HK-2 (cell line): ENCODE measurements around the gene GPAT2.
"Not testable (repeated sequence)": the region's sequence is repeated elsewhere in the genome, so short reads cannot be mapped to it uniquely, and the experiment has no call there.

Experiments
- DNase-seq: peaks from one replicate; pipeline ENCODE4 v3.0.0-alpha.2; 2018; ENCODE audit not compliant: unreplicated experiment

The GPAT2 gene

GRCh38 chr2:96022701-96023447 lies 11.8 kb downstream of the GPAT2 start:
- peak; percentile 76 for DNase-seq

- not testable (repeated sequence) for DNase-seq
Measured at GRCh38 chr2:96022126-96022525, 12.6 kb downstream of the GPAT2 start.

GRCh38 chr2:96021142-96021541 lies 13.6 kb downstream of the GPAT2 start:
- DNase-seq, result not testable (repeated sequence)

- DNase-seq, result not testable (repeated sequence)
Measured at GRCh38 chr2:96019909-96020590, 14.7 kb downstream of the GPAT2 start.

- not testable (repeated sequence) for DNase-seq
Measured at GRCh38 chr2:96016321-96016720, 18.4 kb downstream of the GPAT2 start.

- not testable (repeated sequence) for DNase-seq
Measured at GRCh38 chr2:96012792-96013264, 21.9 kb downstream of the GPAT2 start.

- DNase-seq, result not testable (repeated sequence)
Measured at GRCh38 chr2:96012086-96012791, 22.5 kb downstream of the GPAT2 start.

- peak; percentile 37 for DNase-seq
Measured at GRCh38 chr2:96011129-96011455, 23.6 kb downstream of the GPAT2 start.

- peak; percentile 88 for DNase-seq
Measured at GRCh38 chr2:96010320-96011128, 24.2 kb downstream of the GPAT2 start.

- DNase-seq, result not testable (repeated sequence)
Measured at GRCh38 chr2:96009833-96010232, 24.9 kb downstream of the GPAT2 start.

GRCh38 chr2:96008051-96008450 lies 26.7 kb downstream of the GPAT2 start:
- not testable (repeated sequence) for DNase-seq

GRCh38 chr2:96006248-96006647 lies 28.5 kb downstream of the GPAT2 start:
- not testable (repeated sequence) for DNase-seq

- peak; percentile 45 for DNase-seq
Measured at GRCh38 chr2:95992520-95993272, 42.0 kb downstream of the GPAT2 start.

GRCh38 chr2:95992102-95992501 lies 42.6 kb downstream of the GPAT2 start:
- DNase-seq, result not testable (repeated sequence)

- DNase-seq, result peak; percentile 38
Measured at GRCh38 chr2:95991351-95992094, 43.2 kb downstream of the GPAT2 start, which contains the start of gene ANKRD36C. TSS of gene ANKRD36C (minus strand) at chr2:95991824. CDS start at chr2:95991708, 116 bp downstream.

- DNase-seq, result not testable (repeated sequence)
Measured at GRCh38 chr2:95990884-95991283, 43.8 kb downstream of the GPAT2 start.
